Endothelial cell of coronary artery (primary cell): ENCODE data around the gene GPI. TPM values are rescaled to one million over a fixed set of nuclear protein-coding genes. Genes with fewer than 3 reads are reported as not detected.

Experiments used
- total RNA-seq: library from RNA; depleted of rRNA; stranded (reverse); fragments of >200 nt; gene quantifications from 2 replicates; pipeline ENCODE4 v1.2.3, GENCODE V29; 2014

Gene GPI
- total RNA-seq: 123 and 256 TPM in 2 replicates

DNA sequence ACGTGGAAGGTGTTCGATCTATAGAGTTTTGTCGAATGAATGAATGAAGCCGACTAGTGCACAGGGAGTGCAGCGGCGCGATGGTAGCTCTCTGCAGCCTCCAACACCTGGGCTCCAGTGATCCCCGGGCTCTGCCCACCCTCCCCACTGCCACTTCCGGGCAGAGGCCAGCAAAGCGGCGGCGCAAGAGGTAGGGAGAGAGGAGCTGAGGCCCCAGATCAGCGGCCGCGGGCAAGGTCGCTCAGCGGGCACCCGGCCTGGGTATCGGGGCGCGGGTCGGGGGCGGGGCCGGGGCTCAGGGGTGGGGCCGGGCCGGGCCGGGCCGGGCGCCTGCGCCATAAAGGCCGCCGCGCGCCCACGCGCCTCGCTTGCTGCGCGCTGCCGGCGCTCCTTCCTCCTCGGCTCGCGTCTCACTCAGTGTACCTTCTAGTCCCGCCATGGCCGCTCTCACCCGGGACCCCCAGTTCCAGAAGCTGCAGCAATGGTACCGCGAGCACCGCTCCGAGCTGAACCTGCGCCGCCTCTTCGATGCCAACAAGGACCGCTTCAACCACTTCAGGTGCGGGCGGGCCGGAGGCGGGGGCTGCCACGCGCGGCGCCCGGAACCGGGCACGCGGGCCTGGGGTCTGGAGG, at the start of gene GPI:
Gene GPI, plus strand, starts transcription at position 367 of the 633 bp plus-strand sequence. Its CDS starts 71 bp downstream, at position 438.

DNA sequence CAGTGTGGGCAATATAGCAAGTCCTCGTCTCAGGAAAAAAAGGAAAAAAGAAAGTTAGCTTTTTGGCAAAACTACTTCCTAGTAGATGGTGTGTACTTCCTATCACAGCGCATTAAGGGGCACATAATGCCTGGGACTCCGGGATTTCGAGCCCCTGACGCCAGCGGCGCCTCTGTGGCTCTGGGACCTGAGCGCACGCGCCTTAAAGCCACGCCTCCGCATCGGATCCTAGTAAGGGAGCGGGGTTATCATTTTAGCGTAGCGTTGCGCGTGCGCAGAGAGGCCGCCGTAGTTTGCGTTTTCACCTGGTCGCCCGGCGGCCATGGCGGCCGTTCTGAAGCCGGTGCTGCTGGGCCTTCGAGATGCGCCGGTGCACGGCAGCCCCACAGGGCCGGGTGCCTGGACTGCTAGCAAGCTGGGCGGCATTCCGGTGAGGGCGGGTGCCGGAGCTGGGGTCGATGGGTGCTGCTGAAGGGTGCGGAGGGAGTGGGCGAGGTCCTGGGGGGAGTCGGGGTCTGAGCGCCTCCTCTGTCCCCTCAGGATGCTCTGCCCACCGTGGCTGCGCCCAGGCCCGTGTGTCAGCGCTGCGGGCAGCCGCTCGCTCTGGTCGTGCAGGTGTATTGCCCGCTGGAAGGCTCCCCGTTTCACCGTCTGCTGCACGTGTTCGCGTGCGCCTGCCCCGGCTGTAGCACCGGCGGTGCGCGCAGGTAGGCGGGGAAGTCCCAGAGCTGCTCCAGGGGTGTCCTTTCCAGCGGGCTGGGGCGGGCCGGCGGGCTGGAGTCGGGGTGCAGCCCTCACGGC, 39.3 kb downstream of the GPI start, which contains the start of gene PDCD2L:
Gene PDCD2L, plus strand, starts transcription at position 291 of the 801 bp plus-strand sequence. Its CDS starts 32 bp downstream, at position 323.

Other genes starting within 250 kb of the GPI start
- 135 and 150 TPM in 2 replicates for gene LSM14A, start 192.7 kb upstream of the GPI start, total RNA-seq
- 27.5 and 29.5 TPM in 2 replicates for gene GARRE1, start 110.6 kb upstream of the GPI start, total RNA-seq
- gene PDCD2L, start 39.2 kb downstream of the GPI start, total RNA-seq: 14.7 and 16.8 TPM in 2 replicates
- 96.1 and 113 TPM in 2 replicates for gene UBA2, start 63.2 kb downstream of the GPI start, total RNA-seq
- 37.2 and 43.2 TPM in 2 replicates for gene WTIP, start 116.6 kb downstream of the GPI start, total RNA-seq